ENCODE results near the gene HERC3.

Gene HERC3

DNA sequence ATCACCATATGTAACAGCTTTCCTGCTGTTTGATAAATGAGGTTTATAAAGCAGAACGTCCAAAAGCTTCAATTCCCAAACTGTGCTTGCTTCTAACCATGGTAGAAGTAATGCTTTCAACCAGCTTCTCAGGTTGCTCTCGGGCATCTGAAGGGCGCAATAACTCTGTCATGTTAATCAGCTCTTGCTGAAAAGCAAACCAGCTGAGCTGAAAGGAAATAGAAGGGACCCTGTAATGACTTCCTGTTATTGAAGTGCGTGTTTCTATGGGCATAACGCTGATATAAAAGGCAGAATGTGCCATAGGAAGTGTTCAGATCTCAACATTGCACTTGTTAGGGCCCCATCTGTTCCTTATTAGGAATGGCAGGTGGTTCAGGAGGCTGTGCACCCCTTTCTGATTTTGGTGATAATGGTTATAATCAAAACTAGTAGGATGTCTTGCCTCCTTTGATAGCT lies 21.2 kb downstream of the HERC3 start:
- TF ChIP-seq, protein P1, sequence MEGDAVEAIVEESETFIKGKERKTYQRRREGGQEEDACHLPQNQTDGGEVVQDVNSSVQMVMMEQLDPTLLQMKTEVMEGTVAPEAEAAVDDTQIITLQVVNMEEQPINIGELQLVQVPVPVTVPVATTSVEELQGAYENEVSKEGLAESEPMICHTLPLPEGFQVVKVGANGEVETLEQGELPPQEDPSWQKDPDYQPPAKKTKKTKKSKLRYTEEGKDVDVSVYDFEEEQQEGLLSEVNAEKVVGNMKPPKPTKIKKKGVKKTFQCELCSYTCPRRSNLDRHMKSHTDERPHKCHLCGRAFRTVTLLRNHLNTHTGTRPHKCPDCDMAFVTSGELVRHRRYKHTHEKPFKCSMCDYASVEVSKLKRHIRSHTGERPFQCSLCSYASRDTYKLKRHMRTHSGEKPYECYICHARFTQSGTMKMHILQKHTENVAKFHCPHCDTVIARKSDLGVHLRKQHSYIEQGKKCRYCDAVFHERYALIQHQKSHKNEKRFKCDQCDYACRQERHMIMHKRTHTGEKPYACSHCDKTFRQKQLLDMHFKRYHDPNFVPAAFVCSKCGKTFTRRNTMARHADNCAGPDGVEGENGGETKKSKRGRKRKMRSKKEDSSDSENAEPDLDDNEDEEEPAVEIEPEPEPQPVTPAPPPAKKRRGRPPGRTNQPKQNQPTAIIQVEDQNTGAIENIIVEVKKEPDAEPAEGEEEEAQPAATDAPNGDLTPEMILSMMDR (IDR thresholded peaks at IDR 0.05; ENCODE audit: insufficient read depth, low read length, missing control alignments), result no peak
- no peak for DNase-seq (ENCODE audit: low read depth, low spot score)
- POLR2A ChIA-PET, result interaction anchor here (0.8 to 1.7 kb wide), 2 partner anchors 10 to 21 kb away, joined by 4 to 7 read pairs; partner anchors contain the start of gene HERC3
- no peak overlapping the region for H3K4me3 ChIP-seq (ENCODE audit: low read depth, low read length)
- CTCF ChIA-PET, result interaction anchor here (0.6 to 2.7 kb wide), 6 partner anchors 10 to 86 kb away, joined by 3 to 10 read pairs (median 4); no protein-coding TSS in a partner anchor

DNA sequence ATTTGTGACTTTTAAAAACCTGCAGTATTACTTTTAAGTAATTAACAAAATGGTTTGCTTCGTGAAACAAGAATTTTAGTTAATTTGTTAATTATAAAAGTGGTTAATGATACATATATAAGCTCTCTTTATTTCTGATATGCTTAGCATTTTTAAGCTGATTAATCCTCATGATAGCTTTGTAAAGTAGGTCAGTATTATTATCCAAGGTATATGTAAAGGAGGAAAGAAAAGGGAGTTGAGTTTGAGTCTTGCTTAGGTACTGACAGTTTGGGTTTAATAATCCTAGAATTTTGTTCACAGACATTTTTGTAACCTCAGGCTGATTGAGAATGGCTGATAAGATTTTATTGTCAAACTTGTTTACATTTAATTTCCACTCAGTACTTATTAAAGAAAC lies 21.8 kb downstream of the HERC3 start:
- no peak for DNase-seq (ENCODE audit: low read depth, low spot score)
- ChIA-PET POLR2A (no interaction called here), CTCF (interaction anchor here (0.6 to 2.7 kb wide), 4 partner anchors 14 to 91 kb away, joined by 3 to 10 read pairs (median 4); no protein-coding TSS in a partner anchor)
- H3K4me3 ChIP-seq (ENCODE audit: low read depth, low read length), result no peak overlapping the region
- TF ChIP-seq, protein P1 (IDR thresholded peaks at IDR 0.05; ENCODE audit: insufficient read depth, low read length, missing control alignments), result no peak

DNA sequence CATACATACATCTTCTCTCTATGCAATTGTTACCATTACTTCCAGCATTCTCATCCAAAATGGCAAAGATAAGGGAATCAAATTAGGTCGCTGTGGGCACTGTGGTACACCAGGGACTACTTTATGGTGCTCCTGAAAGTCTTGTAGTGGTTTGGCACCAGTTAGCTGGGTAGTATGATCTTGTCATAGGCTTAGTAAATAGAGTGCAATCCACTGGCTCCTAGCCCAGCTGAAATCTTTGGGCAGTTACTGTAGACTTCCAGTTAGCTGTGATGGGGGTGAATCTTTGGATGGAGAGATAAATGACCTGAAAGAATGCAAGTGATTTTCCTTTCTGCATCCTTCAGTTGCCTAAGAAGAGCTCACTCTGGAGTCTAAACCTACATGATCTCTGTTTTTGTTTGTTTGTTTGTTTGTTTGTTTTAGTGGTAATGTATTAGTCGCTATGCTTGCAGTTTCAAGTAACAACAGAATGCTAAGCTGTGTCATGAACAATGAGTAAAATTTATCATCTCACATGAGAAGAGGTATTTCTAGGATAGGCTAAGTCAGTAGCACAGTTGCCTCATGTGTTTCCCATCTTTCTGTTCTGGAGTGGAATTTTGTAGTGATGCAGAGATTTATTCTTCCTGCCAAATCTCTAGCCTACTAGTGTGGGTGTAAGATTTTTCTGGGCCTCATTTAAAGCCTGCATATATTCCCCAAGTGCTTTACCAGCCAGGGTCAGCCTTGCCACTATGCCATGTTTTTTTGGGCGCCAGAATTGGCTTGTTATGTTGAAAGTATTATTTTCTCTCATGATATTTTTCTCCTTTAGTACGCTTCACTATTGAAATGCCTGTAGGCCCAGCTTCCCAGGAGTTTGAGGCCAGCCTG lies 24.2 kb downstream of the HERC3 start:
- ChIA-PET CTCF (interaction anchor here (1.4 to 1.7 kb wide), 2 partner anchors 14 to 23 kb away, joined by 3 to 6 read pairs; partner anchors contain the start of gene HERC3), POLR2A (interaction anchor here (0.6 to 0.9 kb wide), 3 partner anchors 11 to 26 kb away, joined by 3 to 6 read pairs (median 3); no protein-coding TSS in a partner anchor)
- TF ChIP-seq, protein P1 (IDR thresholded peaks at IDR 0.05; ENCODE audit: insufficient read depth, low read length, missing control alignments), result no peak
- no peak overlapping the region for H3K4me3 ChIP-seq (ENCODE audit: low read depth, low read length)
- DNase-seq (ENCODE audit: low read depth, low spot score), result peak; percentile 89

DNA sequence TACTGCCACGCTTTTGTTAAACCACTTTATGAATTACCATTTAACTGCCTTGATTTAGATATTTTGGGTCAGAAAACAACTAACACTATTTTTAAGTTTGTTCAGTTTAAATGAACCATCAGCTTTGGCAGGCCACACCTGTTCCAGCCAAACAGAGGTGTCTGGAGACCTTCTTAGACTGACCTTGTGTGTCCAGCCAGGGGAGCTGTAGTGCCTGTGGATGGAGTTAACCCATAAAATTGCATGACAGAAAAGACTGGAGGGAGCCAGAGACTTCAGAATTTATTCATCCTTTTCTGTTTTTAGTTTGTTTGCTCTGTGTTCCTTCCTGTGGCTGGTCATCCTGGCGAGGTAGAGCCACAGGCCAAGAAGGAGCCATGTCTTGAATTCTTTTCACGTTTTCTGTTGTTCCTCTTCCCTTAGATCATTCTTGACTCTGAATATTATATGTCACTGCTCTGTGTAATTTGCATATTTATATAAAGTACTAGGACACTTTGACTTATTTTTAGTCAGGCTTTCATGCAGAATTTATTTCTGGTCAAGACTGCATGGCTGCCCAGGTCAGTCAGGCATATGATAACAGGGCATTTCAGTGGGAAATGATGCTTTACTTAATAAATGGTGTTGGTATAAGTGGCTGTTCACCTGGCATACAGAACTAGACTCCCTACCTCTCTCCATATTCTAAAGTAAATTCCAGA lies 26.7 kb downstream of the HERC3 start:
- no peak for DNase-seq (ENCODE audit: low read depth, low spot score)
- CTCF ChIA-PET, result no interaction called here
- H3K4me3 ChIP-seq (ENCODE audit: low read depth, low read length), result no peak overlapping the region
- TF ChIP-seq, protein P1 (IDR thresholded peaks at IDR 0.05; ENCODE audit: insufficient read depth, low read length, missing control alignments), result no peak
- POLR2A ChIA-PET, result interaction anchor here (0.6 kb wide), 1 partner anchor 72 kb away, joined by 3 read pairs; no protein-coding TSS in a partner anchor

DNA sequence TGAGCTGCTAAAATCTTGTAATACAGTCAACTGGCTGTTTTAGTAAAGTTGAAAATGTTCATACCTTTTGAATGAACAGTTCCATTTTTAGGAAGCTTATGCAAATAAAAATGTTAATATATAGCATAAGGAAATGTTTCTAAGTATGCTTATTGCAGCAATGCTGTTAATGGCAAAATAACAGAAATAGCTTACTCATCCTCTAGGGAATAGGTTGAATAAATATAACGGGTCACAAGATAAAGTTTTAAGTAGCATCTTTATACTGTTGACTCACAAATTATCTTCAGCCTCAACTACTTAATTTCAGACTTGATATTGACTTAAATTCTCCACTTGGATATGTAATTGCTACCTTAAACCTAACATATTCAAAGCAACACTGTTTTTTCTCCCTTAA lies 27.7 kb downstream of the HERC3 start:
- TF ChIP-seq, protein P1 (IDR thresholded peaks at IDR 0.05; ENCODE audit: insufficient read depth, low read length, missing control alignments), result no peak
- POLR2A ChIA-PET, result no interaction called here
- no peak overlapping the region for H3K4me3 ChIP-seq (ENCODE audit: low read depth, low read length)
- DNase-seq (ENCODE audit: low read depth, low spot score), result peak; percentile 47
- CTCF ChIA-PET, result interaction anchor here (0.8 to 1.0 kb wide), 2 partner anchors 9 to 80 kb away, joined by 3 to 4 read pairs; no protein-coding TSS in a partner anchor

Measured in AG04449 (cell line).